GM21528 (cell line): ENCODE data around the gene IFIT1.
A peak's percentile ranks its signal among the peaks of the same experiment; 100 is the strongest.

Experiments used
- ATAC-seq: cut with Tn5 transposase; IDR thresholded peaks from one replicate; pipeline ENCODE4 v1.9.1; 2021; ENCODE audit warnings: mild to moderate bottlenecking, moderate library complexity; ENCODE audit not compliant: unreplicated experiment, low FRiP score

IFIT1 gene

GRCh38 chr10:89391907-89392756, at the start of gene IFIT1:
Gene IFIT1, plus strand, starts transcription at chr10:89392623. Its CDS starts 90 bp downstream, at chr10:89392713.
- ATAC-seq: peak; percentile 86

GRCh38 chr10:89343089-89343767, 49.2 kb upstream of the IFIT1 start:
- ATAC-seq: no peak

DNA sequence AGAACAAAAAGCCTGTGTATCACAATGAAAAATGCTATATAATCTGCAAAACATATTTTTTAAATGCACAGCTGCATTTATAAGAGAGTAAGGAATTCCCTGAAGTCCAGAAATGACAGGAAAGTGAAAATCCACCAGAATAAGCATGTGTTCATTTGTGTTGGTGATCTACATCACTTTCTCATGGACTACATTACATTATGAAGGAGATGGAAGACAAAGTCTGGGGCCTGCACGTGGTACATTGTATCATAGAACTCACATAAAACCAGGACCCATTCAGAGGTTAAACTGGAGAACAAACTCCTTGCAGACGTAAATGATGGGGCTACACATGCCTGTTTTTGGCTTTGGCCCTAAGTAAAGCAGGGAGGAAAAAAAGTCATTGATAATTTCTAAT, 48.3 kb upstream of the IFIT1 start:
- no peak for ATAC-seq

DNA sequence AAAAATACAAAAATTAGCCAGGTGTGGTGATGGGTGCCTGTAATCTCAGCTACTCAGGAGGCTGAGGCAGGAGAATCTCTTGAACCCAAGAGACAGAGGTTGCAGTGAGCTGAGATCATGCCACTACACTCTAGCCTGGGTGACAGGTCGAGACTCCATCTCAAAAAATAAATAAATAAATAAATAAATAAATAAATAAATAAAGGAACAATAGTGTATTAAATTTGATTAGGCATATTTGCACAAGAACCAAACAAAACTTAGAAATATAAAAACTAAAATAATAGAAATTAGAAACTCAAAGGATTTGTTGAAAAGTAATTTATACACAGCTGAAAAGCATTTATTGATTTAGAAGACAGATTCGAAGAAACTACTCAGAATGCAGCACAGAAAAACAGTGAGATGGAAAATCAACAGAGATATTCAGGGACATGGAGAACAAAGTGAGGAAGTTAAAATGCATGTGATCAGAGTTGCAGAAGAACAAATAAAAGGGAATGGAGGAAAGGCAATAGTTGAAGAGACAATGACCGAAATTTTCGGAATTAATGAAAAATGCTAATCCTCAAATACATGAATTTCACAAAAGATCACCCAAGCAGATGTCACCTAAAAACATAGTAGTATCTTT, 46.9 kb upstream of the IFIT1 start:
- no peak for ATAC-seq

GRCh38 chr10:89346405-89347254, 45.8 kb upstream of the IFIT1 start:
- no peak for ATAC-seq

GRCh38 chr10:89347701-89348457, 44.5 kb upstream of the IFIT1 start:
- ATAC-seq: no peak

DNA sequence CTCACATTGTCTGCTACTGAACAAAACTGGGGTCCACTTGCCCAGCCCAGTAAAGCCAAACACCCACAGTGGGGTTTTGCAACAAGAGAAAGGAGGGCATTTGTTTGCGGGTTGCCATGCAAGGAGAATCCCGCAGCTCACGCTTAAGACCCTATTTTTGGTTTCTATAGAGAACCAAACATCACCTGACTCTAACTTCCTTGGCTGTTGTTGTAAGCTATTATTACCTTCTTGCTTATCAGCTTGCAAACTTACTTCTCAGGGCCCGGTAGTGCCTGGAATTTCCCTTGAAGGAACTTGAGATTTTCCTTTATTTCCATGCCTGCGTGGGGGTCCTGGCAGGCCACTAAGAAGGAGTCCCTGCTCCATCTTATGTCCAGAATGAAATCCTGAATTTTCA, 43.9 kb upstream of the IFIT1 start:
- no peak for ATAC-seq

DNA sequence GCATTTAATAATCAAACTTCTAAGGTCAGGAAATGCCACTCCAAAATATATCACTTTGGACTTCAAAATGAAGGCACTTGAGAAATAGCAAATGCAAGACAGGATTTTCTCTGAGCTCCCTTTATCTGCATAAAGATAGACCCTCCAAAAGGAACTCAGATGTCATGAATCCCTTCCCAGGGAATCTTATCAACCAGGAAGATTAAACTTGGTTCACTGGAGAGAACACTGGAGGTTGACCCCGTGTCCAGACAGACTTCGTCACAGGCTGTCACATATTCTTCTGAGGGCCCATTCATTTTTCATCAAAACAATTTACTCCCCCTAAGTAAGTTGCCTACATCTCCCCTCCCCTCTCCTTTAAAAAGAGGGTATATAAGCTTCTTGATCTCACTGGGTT, 43.4 kb upstream of the IFIT1 start:
- no peak for ATAC-seq

DNA sequence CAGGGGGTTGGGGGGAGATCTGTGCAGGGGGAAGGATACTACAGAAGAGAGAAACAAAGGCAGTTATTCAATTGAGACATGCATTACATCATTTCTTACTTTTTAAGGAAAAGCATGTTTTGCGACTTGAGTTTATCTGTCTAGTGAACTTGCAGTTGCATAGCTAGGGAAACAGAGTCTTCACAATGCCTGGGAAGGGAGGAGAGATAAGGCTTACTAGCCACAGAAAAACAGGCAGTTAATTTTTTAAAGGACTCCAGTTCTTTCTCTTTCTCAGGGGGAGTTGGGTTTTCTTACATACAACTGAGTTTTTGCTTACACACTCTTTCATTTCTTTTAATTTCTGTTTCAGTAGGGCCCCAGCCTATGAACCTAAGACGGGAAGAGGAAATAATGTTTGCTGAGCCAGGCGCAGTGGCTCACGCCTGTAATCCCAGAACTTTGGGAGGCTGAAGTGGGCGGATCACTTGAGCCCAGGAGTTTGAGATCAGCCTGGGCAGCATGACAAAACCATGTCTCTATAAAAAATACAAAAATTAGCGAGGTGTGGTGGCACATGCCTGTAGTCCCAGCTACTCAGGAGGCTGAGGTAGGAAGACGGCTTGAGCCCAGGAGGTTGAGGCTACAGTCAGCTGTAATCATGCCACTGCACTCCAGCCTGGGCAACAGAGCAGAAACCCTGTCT, 41.6 kb upstream of the IFIT1 start:
- peak; percentile 47 for ATAC-seq

DNA sequence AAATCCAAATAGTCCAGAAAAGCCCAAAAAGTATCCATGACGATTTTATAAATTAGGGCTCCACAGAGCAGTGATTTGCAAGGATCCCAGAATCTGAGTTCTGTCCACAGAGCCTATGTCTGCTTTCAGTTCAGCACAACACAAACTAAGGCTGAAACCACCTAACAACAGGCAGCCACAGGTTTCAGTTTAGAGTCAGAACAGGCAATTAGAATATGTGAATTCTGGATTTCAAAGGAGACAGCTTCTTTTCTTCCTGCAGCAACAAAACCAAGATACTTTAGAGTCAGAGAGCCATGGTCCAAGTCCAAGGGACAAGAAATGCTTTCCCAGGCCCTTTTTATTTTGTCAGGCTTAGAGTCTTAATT, 41.0 kb upstream of the IFIT1 start:
- peak; percentile 84 for ATAC-seq

- no peak for ATAC-seq
Observed at GRCh38 chr10:89351780-89352597, 40.4 kb upstream of the IFIT1 start.

DNA sequence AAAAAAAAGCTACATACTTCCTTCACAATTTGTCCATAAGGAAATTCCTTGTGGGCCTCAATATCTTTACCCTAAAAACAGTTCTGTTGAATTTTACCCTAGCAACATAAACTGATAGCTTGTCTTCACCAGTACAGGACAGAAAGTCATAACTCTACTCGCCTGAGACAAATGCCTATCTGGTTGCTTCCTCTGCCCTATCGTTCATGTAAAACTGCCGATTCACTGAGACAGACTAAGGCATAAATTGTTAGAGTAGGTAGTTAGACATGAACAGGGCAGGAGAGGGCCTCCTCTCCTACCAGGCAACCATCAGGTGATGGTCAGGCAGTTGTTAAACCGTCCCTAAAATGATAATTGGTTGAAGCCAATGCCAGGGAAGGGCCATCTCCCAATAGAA, 39.6 kb upstream of the IFIT1 start:
- ATAC-seq: no peak

GRCh38 chr10:89355394-89355931, 37.0 kb upstream of the IFIT1 start:
- no peak for ATAC-seq

DNA sequence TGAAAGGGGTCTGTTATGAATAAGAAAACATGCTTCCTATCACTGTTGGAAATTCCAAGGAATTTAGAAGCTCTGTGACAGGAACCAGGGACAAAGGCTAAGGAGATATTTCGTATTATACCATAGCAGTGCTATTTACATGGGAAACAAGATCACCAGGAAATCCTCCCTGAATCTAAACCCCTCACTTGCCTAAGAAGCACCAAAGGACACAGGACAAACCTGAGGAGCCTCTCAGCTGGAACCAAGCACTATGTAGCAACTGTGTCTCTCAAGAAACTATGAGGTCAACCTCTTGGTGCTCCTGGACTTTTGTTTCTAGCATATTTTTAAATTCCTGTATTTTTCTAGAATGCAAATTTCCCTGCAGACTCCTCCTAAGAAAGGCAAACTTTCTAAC, 35.3 kb upstream of the IFIT1 start:
- no peak for ATAC-seq

- no peak for ATAC-seq
Observed at GRCh38 chr10:89357975-89358374, 34.4 kb upstream of the IFIT1 start.

- ATAC-seq: no peak
Observed at GRCh38 chr10:89360157-89360556, 32.3 kb upstream of the IFIT1 start.

GRCh38 chr10:89362929-89363328, 29.5 kb upstream of the IFIT1 start:
- no peak for ATAC-seq

DNA sequence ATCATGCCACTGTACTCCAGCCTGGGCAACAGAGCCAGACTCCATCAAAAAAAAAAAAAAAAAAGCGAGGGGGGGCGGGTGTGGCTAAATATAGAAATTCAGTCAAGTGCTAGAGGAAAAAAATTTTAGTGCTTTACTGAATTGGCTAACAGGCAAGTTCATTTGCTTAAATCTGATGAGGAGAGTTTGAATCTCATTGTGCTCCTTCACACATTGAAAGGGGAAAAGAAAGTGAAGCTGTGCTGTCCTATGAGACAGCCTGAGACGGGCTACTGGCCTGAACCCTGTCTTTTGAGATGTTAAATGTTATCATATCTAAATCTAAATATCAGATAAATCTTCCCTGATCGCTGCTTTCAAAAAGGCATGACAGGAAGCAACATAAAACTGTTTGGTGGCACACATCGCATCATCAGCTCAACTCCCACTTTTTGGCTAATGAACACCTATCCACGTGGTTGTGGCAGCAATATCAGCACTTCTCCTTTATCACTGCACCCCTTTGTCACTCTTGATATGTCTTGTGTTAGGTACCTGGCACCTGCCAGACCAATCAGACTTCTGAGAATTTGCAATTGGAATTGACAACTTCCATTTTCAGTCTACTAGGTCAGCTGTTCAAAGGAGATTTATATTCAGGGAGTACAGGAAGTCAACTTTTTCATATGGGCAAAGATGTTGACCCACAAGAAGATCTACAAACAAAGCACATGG, 28.5 kb upstream of the IFIT1 start:
- ATAC-seq: peak; percentile 46
